Stimulated activated CD8-positive, alpha-beta memory T cell treated with anti-CD3 and anti-CD28 coated beads, Interleukin-15, amount 100 ng/mL, for 24 hours (primary cell): ENCODE data around the gene UBE2E2.

Experiments used
- DNase-seq: peaks from one replicate; pipeline ENCODE4 v3.0.0-alpha.2; 2020; ENCODE audit warnings: low read depth

Gene UBE2E2

DNA sequence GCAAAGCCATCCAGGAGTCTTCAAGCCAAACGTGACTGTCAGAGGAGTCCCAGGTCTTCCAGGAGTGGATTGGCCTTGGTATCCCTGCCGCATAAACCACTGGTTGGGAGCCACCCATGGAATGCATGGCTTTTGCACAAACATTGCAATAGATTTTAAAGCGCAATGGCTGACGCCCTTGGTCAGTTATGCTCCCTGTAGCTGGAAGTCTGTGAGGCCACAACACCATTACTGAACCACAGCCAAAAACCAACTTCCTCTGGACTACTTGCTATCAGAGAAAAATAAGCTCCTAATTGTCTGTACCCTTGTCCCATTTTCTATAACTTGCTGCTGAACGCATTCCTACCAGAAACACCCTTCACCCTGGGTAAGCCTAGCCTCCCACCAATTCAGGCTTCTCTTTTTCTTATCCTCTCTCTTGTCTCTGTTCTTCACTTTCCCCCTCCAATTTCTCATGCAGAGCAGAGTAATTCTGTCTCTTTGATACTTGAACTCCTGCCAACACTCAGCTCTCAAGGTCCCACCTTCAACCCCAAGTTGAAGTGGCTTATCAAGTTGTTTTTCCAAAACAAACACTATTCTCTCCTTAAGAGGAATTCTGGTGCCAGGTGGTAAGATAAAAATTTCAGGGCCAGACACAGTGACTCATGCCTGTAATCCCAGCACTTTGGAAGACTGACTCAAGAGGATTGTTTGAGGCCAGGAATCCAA is 426.2 kb downstream of the UBE2E2 start:
- no peak for DNase-seq

DNA sequence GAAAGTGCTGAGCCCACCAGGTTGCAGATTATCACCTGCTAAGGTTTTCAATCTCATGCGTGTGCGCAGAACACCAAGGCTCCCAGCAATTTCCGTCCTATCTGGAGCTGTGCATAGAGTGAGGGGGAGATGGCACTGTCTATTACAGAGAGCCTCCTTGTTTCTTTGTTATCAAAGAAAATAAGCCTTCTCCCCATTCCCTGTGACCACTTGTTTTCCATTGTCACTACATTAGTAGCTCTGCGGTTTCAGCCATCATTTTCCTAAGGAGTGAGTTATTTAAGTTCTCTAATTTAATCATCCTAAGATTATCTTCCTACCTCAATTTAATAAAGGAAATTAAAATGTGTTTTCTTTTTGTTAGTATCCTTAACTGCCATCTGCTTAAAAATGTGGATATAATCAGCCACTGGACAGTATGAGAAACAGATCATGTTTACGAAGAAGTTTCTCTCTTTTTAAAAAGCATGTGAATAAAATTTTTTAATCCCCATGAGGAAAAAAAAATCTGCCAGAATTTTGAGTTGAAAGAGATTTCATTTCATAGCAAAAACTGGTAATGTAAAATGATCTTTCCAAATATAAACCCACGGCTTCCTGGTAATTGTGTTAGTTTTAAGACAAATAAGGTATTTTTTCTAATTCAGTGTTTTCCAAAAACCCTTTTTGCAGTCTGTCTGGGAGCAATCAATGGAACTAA is 430.3 kb downstream of the UBE2E2 start:
- DNase-seq: no peak

DNA sequence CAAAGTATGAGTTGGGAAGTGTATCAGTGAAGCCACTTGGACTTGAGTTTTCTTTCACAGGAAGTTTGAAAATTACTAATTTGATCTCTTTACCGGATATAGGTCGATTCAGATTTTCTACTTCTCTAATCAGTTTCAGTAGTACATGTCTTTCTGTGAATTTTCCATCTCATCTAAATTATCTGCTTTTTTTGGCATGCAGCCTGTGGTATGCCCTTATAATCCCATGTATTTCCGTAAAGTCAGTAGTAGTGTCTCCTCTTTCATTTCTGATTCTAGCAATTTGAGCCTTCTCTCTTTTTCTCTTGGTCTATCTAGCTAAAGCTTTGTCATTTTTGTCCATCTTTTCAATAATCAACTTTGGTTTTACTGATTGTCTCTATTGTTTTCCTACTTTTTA is 434.2 kb downstream of the UBE2E2 start:
- no peak for DNase-seq

DNA sequence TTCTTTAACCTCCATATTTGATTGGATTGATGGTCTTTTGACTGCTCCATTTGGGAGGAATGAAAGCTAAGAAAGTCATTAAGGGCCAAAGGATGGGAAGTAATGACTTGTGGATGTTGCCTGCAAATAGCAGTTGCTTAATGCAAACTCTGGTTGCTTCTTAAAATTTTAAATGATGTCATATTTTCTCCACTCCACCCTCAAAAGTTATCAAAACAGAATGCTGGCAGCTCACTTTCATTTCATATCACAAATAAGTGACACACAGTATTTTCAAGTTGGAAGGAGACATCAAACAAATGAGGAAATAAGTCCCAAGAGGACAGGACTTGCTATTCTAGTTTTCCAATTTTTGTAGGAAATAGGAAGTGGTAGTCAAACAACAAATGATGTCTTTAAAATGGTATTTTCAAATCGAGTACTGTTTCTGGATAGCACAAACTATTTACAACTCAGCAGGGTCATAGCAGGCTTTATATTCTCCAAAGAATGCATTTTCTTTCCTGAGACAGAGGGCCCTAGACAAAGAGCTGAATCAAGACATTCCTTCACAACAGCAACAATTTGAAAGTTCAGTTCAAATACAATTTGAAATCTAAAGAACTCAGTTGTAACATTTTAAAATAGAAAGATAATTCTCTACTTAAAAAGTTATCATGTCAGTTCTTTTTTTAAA is 437.5 kb downstream of the UBE2E2 start:
- DNase-seq: no peak
